Endothelial cell of umbilical vein (primary cell): Measurements from ENCODE around the gene SNAI3. TPM values are rescaled to one million over a fixed set of nuclear protein-coding genes. Genes with fewer than 3 reads are reported as not detected.

Experiments
- BruUV-seq: library from RNA; stranded (reverse); fragments of 400-500 nt; replicated peaks from 2 replicates; lab custom pipeline; 2021; lab: Mats Ljungman, UMichigan
- CTCF ChIA-PET: fragments of 300-600, 350-600 bp; sonication (Branson Sonifier 250); formaldehyde crosslinking; loops from one replicate; lab custom pipeline; 2021; ENCODE audit warnings: antibody characterized with exemption, inconsistent platforms; lab: Charles Lee
- POLR2A ChIA-PET: fragments of 300-600, 350-600 bp; sonication (Branson Sonifier 250); formaldehyde crosslinking; loops from one replicate; lab custom pipeline; 2021; ENCODE audit warnings: antibody characterized with exemption, inconsistent platforms; lab: Charles Lee
- DNase-seq: peaks from one replicate; pipeline ENCODE4 v3.0.0-alpha.2; 2011; ENCODE audit warnings: low read depth, low spot score
- FAIRE-seq: peaks from 2 replicates; lab custom pipeline; 2011; peaks lifted over from hg19 to GRCh38; lab: Jason Lieb, UNC
- H2AFZ ChIP-seq: 2 replicates; pipeline ENCODE4 v1.6.0; 2012; ENCODE audit warnings: low read depth, low read length, control low read depth, inconsistent platforms
- H3K27ac ChIP-seq: 2 replicates; pipeline ENCODE4 v1.5.1; 2011; ENCODE audit warnings: low read depth, mild to moderate bottlenecking, control low read depth, low read length, moderate library complexity; ENCODE audit not compliant: insufficient read depth
- H3K27me3 ChIP-seq, 2 experiments: 2 replicates each; pipeline versions ENCODE4 v1.6.0 to v1.6.1; 2011; ENCODE audit warnings: low read length in 2 of 2, mixed read lengths in 1 of 2; ENCODE audit not compliant: control insufficient read depth in 2 of 2, insufficient read depth in 2 of 2
- H3K36me3 ChIP-seq, 2 experiments: 2 replicates in 1 of 2; 3 replicates in 1 of 2; pipeline ENCODE4 v1.5.1; 2011; ENCODE audit warnings: low read length in 2 of 2, mild to moderate bottlenecking in 1 of 2, moderate library complexity in 1 of 2; ENCODE audit not compliant: control insufficient read depth in 2 of 2, insufficient read depth in 2 of 2; ENCODE audit errors: extremely low read depth in 1 of 2
- H3K4me1 ChIP-seq: 3 replicates; pipeline ENCODE4 v1.5.1; 2011; ENCODE audit warnings: mild to moderate bottlenecking, low read length; ENCODE audit not compliant: control insufficient read depth, insufficient read depth; ENCODE audit errors: extremely low read depth
- H3K4me2 ChIP-seq: 2 replicates; pipeline ENCODE4 v1.6.1; 2011; ENCODE audit warnings: low read length, control low read depth, mixed read lengths; ENCODE audit not compliant: insufficient read depth
- H3K4me3 ChIP-seq, 3 experiments: fragments of 200-600 bp in 1 of 3; sonication (generic), shearing (Covaris generic) in 1 of 3; replicated peaks in 1 of 3; 2 replicates each; pipeline ENCODE4 v1.5.1; 2011 to 2016; ENCODE audit warnings: control low read depth in 3 of 3, low read length in 3 of 3, mild to moderate bottlenecking in 2 of 3, inconsistent platforms in 1 of 3, low read depth in 1 of 3, moderate library complexity in 1 of 3; ENCODE audit not compliant: insufficient read depth in 1 of 3
- H3K79me2 ChIP-seq: 2 replicates; pipeline ENCODE4 v1.6.0; 2012; ENCODE audit warnings: low read length, inconsistent platforms; ENCODE audit not compliant: control insufficient read depth, insufficient read depth
- H3K9ac ChIP-seq: replicated peaks from 2 replicates; pipeline ENCODE3; 2011; ENCODE audit warnings: low read length, control low read depth; ENCODE audit not compliant: insufficient read depth; ENCODE audit errors: extremely low read depth
- H3K9me1 ChIP-seq: replicated peaks from 3 replicates; pipeline ENCODE4 v1.6.0; 2011; ENCODE audit warnings: mild to moderate bottlenecking, low read length; ENCODE audit not compliant: control insufficient read depth, insufficient read depth; ENCODE audit errors: extremely low read depth
- H3K9me3 ChIP-seq: replicated peaks from 2 replicates; pipeline ENCODE4 v1.5.1; 2012; ENCODE audit warnings: low read length, inconsistent platforms; ENCODE audit not compliant: control insufficient read depth, insufficient read depth
- H4K20me1 ChIP-seq: replicated peaks from 2 replicates; pipeline ENCODE3; 2011; ENCODE audit warnings: mild to moderate bottlenecking, low read length; ENCODE audit not compliant: control insufficient read depth, insufficient read depth; ENCODE audit errors: extremely low read depth
- FOS ChIP-seq: IDR thresholded peaks from 2 replicates; pipeline ENCODE4 v1.6.1; 2011; ENCODE audit warnings: mild to moderate bottlenecking, low read length, moderate library complexity, borderline replicate concordance; ENCODE audit not compliant: insufficient read depth
- GATA2 ChIP-seq: IDR thresholded peaks from 2 replicates; pipeline ENCODE4 v1.7.0; 2011; ENCODE audit warnings: low read depth, mild to moderate bottlenecking, moderate library complexity, mixed read lengths, low read length; ENCODE audit not compliant: insufficient read length, insufficient read depth
- JUN ChIP-seq: IDR thresholded peaks from 2 replicates; pipeline ENCODE4 v1.6.1; 2011; ENCODE audit warnings: borderline replicate concordance, low read depth; ENCODE audit not compliant: insufficient read length, insufficient read depth
- MYC ChIP-seq: IDR thresholded peaks from one replicate; pipeline ENCODE4 v1.6.1; 2011; ENCODE audit warnings: mild to moderate bottlenecking, low read depth, low read length
- POLR2AphosphoS5 ChIP-seq: IDR thresholded peaks from 2 replicates; pipeline ENCODE4 v1.6.1; 2012; ENCODE audit warnings: low read depth, mild to moderate bottlenecking, control low read depth, low read length, moderate library complexity; ENCODE audit not compliant: insufficient read depth
- dilution Hi-C: fragments of 300-500 bp; cut with MboI; formaldehyde crosslinking; loops from one replicate; pipeline ENCODE4 v1.15.0; 2019; ENCODE audit warnings: low sequenced_read_pairs; ENCODE audit not compliant: extremely low pct_ligation_motif_present
- intact Hi-C: fragments of 100-400 bp; cut with micrococcal nuclease; formaldehyde crosslinking; loops from one replicate; pipeline ENCODE4 v1.10.0; 2022
- polyA plus RNA-seq, 4 experiments: library from polyadenylated mRNA; depleted of rRNA in 3 of 4; stranded (reverse) in 3 of 4; unstranded in 1 of 4; fragments of >200 nt; gene quantifications; 2 replicates each; pipeline versions ENCODE4 v1.2.1 to v1.2.3, GENCODE V29; 2011 to 2012; ENCODE audit warnings: missing spikeins in 1 of 4
- total RNA-seq: library from RNA; stranded (reverse); gene quantifications from 2 replicates; pipeline ENCODE4 v1.2.3, GENCODE V29; 2021
- TF ChIP-seq, protein P1 (sequence below): IDR thresholded peaks from 2 replicates; pipeline ENCODE4 v1.6.1; 2011; ENCODE audit not compliant: insufficient read depth, insufficient read length
- TF ChIP-seq, protein P2 (sequence below), 2 donors: IDR thresholded peaks; 1 replicate in 1 of 2; 2 replicates in 1 of 2; pipeline ENCODE4 v1.5.1; 2011; ENCODE audit warnings: low read length in 2 of 2, mild to moderate bottlenecking in 2 of 2, moderate library complexity in 2 of 2, control low read depth in 1 of 2, inconsistent platforms in 1 of 2, low read depth in 1 of 2; ENCODE audit not compliant: insufficient read depth in 1 of 2; ENCODE audit errors: extremely low read depth in 1 of 2

The SNAI3 gene
- total and polyA plus RNA-seq, 2 donors (not counting 3 experiments of a cell fraction or from before 2014, with no cell fraction given), result 0.30 to 0.31 TPM

DNA sequence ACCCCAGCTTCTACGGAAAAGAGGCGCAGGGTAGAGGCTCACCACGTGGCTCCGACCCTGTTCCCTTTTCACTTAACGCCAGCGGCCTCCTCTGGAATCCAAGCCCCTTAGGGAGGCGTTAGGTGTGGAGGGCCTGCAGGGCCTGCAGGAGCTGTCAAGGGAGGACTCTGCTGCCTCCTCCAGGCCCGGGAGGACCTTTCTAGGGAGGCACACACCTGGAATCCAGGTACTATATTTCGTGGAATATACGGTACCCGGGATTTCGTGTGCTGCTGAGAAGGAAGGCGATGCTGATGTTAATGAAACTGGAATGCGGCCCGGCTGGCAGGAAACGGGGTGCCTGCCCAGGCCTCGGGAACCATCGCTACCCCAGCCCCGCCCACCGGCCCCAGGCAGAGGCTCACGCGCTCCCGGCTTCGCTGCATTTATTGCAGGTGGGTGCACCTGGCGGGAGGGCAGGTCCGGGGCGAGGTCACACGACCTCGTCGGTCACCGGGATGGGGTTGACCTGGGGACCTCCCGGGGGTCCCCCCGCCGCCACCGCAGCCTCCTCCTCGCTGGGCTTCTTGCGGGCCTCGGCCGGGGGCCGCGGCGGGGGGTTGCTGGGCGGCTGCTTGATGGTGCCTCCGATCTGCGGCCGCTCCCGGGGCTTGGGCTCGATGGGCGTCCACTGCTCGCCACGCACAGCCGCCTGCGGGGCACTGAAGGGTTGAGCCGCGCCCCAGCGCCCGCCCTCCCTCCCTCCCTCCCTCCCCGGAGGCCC lies 43.2 kb downstream of the SNAI3 start:
- H2AFZ ChIP-seq, result no peak overlapping the region
- H3K79me2 ChIP-seq, result no peaks in the 10 kb centered on the region
- H3K36me3 ChIP-seq, result no peaks in the 10 kb centered on the region
- ChIA-PET CTCF (no interaction called here), POLR2A (no interaction called here)
- FAIRE-seq (no peak), DNase-seq (no peak)
- H3K9me1 ChIP-seq, result no peaks in the 10 kb centered on the region
- H3K9me3 ChIP-seq, result no peaks in the 10 kb centered on the region
- no peak overlapping the region for H3K4me3 ChIP-seq
- H3K27me3 ChIP-seq, result peaks cover 9 to 19% of the 10 kb centered on the region in 2 experiments
- H3K9ac ChIP-seq, result no peak overlapping the region
- H4K20me1 ChIP-seq, result no peaks in the 10 kb centered on the region
- H3K4me2 ChIP-seq, result no peak overlapping the region
- intact Hi-C loops, result no loop called here
- H3K27ac ChIP-seq, result no peak overlapping the region
- H3K4me1 ChIP-seq, result no peaks in the 10 kb centered on the region
- no peak for TF ChIP-seq FOS
- TF ChIP-seq GATA2, result no peak
- TF ChIP-seq, protein P1, sequence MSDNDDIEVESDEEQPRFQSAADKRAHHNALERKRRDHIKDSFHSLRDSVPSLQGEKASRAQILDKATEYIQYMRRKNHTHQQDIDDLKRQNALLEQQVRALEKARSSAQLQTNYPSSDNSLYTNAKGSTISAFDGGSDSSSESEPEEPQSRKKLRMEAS, result no peak
- TF ChIP-seq, protein P2, sequence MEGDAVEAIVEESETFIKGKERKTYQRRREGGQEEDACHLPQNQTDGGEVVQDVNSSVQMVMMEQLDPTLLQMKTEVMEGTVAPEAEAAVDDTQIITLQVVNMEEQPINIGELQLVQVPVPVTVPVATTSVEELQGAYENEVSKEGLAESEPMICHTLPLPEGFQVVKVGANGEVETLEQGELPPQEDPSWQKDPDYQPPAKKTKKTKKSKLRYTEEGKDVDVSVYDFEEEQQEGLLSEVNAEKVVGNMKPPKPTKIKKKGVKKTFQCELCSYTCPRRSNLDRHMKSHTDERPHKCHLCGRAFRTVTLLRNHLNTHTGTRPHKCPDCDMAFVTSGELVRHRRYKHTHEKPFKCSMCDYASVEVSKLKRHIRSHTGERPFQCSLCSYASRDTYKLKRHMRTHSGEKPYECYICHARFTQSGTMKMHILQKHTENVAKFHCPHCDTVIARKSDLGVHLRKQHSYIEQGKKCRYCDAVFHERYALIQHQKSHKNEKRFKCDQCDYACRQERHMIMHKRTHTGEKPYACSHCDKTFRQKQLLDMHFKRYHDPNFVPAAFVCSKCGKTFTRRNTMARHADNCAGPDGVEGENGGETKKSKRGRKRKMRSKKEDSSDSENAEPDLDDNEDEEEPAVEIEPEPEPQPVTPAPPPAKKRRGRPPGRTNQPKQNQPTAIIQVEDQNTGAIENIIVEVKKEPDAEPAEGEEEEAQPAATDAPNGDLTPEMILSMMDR (IDR thresholded peaks at IDR 0.05; ENCODE audit: extremely low read depth in 1 of 2, insufficient read depth in 1 of 2, low read depth in 1 of 2, low read length in 2 of 2), result no peak
- TF ChIP-seq MYC, result no peak
- no peak for TF ChIP-seq JUN
- no peak for TF ChIP-seq POLR2AphosphoS5
- dilution Hi-C loops, result no loop called here
- BruUV-seq, result no TSS peak
